H1 (cell line): ENCODE data around the gene MESD.

Experiments
- CHD1 ChIP-seq: IDR thresholded peaks from 2 replicates; pipeline ENCODE4 v1.6.1; 2012; ENCODE audit warnings: low read depth, low read length, improper control_type of control experiment
- EGR1 ChIP-seq: IDR thresholded peaks from 2 replicates; pipeline ENCODE4 v1.6.1; 2011; ENCODE audit warnings: low read depth, low read length, borderline replicate concordance
- EP300 ChIP-seq, 2 experiments: IDR thresholded peaks; 1 replicate in 1 of 2; 2 replicates in 1 of 2; pipeline ENCODE4 v1.6.1; 2011 to 2012; ENCODE audit warnings: low read depth in 2 of 2, low read length in 2 of 2, mild to moderate bottlenecking in 2 of 2, borderline replicate concordance in 1 of 2, inconsistent platforms in 1 of 2, moderate library complexity in 1 of 2
- EZH2 ChIP-seq: fragments of 200-600 bp; sonication (generic); IDR thresholded peaks from 2 replicates; pipeline ENCODE4 v1.7.1; 2012; ENCODE audit warnings: low read depth, mild to moderate bottlenecking, moderate library complexity, low read length, inconsistent platforms; ENCODE audit not compliant: severe bottlenecking
- HDAC2 ChIP-seq, 2 experiments: fragments of 300-600 bp in 1 of 2; sonication (generic) in 1 of 2; IDR thresholded peaks; 2 replicates each; pipeline ENCODE4 v1.6.1; 2011 to 2012; ENCODE audit warnings: low read depth in 2 of 2, low read length in 2 of 2, mild to moderate bottlenecking in 2 of 2, moderate library complexity in 2 of 2, borderline replicate concordance in 1 of 2, inconsistent platforms in 1 of 2
- JUN ChIP-seq: IDR thresholded peaks from 2 replicates; pipeline ENCODE4 v1.6.1; 2011; ENCODE audit warnings: low read depth, mild to moderate bottlenecking, improper control_type of control experiment, low read length
- KDM1A ChIP-seq: fragments of 200-600, 300-600 bp; sonication (generic); IDR thresholded peaks from 2 replicates; pipeline ENCODE4 v1.7.1; 2016; ENCODE audit warnings: mild to moderate bottlenecking, low read length, borderline replicate concordance
- POLR2AphosphoS5 ChIP-seq: IDR thresholded peaks from 2 replicates; pipeline ENCODE4 v1.6.1; 2011; ENCODE audit warnings: low read depth, low read length
- RAD21 ChIP-seq, 2 experiments: IDR thresholded peaks in 1 of 2; conservative IDR thresholded peaks in 1 of 2; 2 replicates each; pipeline ENCODE4 v1.6.1; 2011; ENCODE audit warnings: low read depth in 2 of 2, low read length in 2 of 2, improper control_type of control experiment in 1 of 2, inconsistent platforms in 1 of 2, mild to moderate bottlenecking in 1 of 2, moderate library complexity in 1 of 2
- SUZ12 ChIP-seq: fragments of 200-600 bp; sonication (generic); IDR thresholded peaks from 2 replicates; pipeline ENCODE4 v1.6.1; 2012; ENCODE audit warnings: mild to moderate bottlenecking, inconsistent platforms, low read length, moderate library complexity, mixed read lengths
- USF2 ChIP-seq: IDR thresholded peaks from 2 replicates; pipeline ENCODE4 v1.6.1; 2011; ENCODE audit warnings: low read length, improper control_type of control experiment
- ZNF274 ChIP-seq: IDR thresholded peaks from 2 replicates; pipeline ENCODE4 v1.7.0; 2012; ENCODE audit warnings: low read length, borderline replicate concordance; ENCODE audit errors: extremely low read depth
- TF ChIP-seq, protein P1 (sequence below), 3 experiments: IDR thresholded peaks; 1 replicate in 2 of 3; 2 replicates in 1 of 3; pipeline versions ENCODE4 v1.5.1 to v1.6.1; 2011; ENCODE audit warnings: low read length in 3 of 3, mild to moderate bottlenecking in 3 of 3, inconsistent platforms in 2 of 3, low read depth in 1 of 3, moderate library complexity in 1 of 3; ENCODE audit not compliant: insufficient read depth in 1 of 3; ENCODE audit errors: control extremely low read depth in 1 of 3

DNA sequence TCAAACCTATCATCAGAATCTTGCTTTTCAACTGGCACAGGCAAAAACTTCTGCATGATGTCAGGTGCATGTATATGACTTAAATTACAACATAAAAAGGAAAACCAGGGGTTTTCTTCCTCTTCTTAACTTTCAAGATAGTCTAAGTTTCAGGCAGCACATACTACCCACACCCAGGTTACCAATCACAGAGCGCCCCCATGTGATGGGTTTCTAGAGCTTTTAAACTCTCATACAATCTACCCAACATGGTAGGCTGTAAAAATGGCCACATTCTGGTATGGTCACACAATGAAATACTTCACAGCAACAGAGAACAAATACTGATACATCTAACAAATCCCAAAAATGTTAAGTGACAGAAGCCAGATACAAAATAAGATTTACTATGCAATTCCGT is 7.4 kb downstream of the MESD start:
- TF ChIP-seq EP300 (IDR thresholded peaks at IDR 0.05; ENCODE audit: borderline replicate concordance in 1 of 2, low read depth in 2 of 2, low read length in 2 of 2) (no peak), EZH2 (no peak), USF2 (no peak), JUN (no peak), RAD21 (IDR thresholded peaks at IDR 0.05 in 1 of 2, conservative IDR thresholded peaks at IDR 0.05 in 1 of 2; ENCODE audit: low read depth in 2 of 2, low read length in 2 of 2) (peak; percentile 43 to 58), CHD1 (no peak), KDM1A (no peak), HDAC2 (IDR thresholded peaks at IDR 0.05; ENCODE audit: borderline replicate concordance in 1 of 2, low read depth in 2 of 2, low read length in 2 of 2) (no peak), EGR1 (no peak), POLR2AphosphoS5 (no peak), SUZ12 (no peak), ZNF274 (no peak)
- TF ChIP-seq, protein P1, sequence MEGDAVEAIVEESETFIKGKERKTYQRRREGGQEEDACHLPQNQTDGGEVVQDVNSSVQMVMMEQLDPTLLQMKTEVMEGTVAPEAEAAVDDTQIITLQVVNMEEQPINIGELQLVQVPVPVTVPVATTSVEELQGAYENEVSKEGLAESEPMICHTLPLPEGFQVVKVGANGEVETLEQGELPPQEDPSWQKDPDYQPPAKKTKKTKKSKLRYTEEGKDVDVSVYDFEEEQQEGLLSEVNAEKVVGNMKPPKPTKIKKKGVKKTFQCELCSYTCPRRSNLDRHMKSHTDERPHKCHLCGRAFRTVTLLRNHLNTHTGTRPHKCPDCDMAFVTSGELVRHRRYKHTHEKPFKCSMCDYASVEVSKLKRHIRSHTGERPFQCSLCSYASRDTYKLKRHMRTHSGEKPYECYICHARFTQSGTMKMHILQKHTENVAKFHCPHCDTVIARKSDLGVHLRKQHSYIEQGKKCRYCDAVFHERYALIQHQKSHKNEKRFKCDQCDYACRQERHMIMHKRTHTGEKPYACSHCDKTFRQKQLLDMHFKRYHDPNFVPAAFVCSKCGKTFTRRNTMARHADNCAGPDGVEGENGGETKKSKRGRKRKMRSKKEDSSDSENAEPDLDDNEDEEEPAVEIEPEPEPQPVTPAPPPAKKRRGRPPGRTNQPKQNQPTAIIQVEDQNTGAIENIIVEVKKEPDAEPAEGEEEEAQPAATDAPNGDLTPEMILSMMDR (IDR thresholded peaks at IDR 0.05; ENCODE audit: control extremely low read depth in 1 of 3, insufficient read depth in 1 of 3, low read depth in 1 of 3, low read length in 3 of 3): peak in 2 of 3 experiments; percentile 36 to 38; a peak in 2 of 4 replicates
